ENCODE measurements around the gene IL18RAP.

The IL18RAP gene

GRCh38 chr2:102453501-102453900 is 30.5 kb downstream of the IL18RAP start:
- no peak for TF ChIP-seq ZFX (IDR thresholded peaks at IDR 0.05; ENCODE audit: borderline replicate concordance)
- no peak for TF ChIP-seq CTCF (IDR thresholded peaks at IDR 0.05)
- no peak overlapping the region for H3K27ac ChIP-seq

DNA sequence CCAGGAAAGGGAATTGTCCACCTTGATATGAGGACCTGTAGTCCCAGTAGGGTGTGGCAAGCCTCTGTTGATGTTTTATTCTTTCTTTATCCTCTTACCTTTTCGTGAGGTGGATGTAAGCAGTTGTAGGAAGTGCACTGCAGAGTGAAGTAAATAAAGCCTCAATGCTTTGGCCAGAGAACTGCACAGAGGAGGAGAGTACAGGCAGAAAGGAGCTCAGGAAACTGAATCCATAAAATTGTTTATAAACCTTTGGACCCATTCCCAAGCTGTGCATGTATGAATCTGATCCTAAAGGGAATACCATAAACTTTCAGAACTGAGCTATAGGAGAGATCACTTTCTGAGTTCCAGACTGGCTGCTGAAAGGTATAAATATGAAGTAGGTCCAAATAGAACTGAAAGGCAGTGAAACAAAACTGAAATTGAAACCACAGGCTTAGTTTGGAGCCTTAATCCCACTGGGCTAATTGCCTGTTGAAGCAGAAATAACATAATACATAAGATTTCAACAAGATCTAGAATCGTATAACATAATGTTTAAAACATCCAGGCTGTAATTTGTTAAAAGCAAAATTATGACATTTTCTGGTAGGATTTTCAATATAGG is 32.2 kb downstream of the IL18RAP start:
- TF ChIP-seq CTCF (IDR thresholded peaks at IDR 0.05) (no peak), ZFX (IDR thresholded peaks at IDR 0.05; ENCODE audit: borderline replicate concordance) (no peak)
- no peak overlapping the region for H3K27ac ChIP-seq

- TF ChIP-seq ZFX (IDR thresholded peaks at IDR 0.05; ENCODE audit: borderline replicate concordance) = no peak
- TF ChIP-seq CTCF (IDR thresholded peaks at IDR 0.05) = no peak
- no peak overlapping the region for H3K27ac ChIP-seq
Observed at GRCh38 chr2:102460467-102460866, 37.5 kb downstream of the IL18RAP start.

- no peak for TF ChIP-seq ZFX (IDR thresholded peaks at IDR 0.05; ENCODE audit: borderline replicate concordance)
- TF ChIP-seq CTCF (IDR thresholded peaks at IDR 0.05) = no peak
- no peak overlapping the region for H3K27ac ChIP-seq
Observed at GRCh38 chr2:102461188-102461587, 38.2 kb downstream of the IL18RAP start.

DNA sequence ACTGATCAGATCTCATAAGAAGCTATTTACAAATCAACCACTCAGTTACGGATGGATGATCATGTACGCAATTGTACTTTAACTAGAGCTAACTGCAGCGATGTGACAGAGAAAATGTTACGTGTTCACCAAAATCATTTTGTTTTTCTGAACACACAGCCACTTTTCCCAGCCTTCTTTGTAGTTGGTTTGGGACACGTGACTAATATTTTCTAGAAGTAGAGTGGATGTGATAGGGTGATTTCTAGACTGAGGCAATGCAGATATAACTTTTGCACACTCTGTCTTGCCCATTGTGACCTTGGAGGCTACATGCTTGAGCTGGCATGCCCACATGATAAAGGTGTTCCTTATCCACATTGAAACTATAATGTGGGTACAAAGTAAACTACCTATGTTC is 40.2 kb downstream of the IL18RAP start:
- TF ChIP-seq ZFX (IDR thresholded peaks at IDR 0.05; ENCODE audit: borderline replicate concordance) (no peak), CTCF (IDR thresholded peaks at IDR 0.05) (no peak)
- H3K27ac ChIP-seq = no peak overlapping the region

DNA sequence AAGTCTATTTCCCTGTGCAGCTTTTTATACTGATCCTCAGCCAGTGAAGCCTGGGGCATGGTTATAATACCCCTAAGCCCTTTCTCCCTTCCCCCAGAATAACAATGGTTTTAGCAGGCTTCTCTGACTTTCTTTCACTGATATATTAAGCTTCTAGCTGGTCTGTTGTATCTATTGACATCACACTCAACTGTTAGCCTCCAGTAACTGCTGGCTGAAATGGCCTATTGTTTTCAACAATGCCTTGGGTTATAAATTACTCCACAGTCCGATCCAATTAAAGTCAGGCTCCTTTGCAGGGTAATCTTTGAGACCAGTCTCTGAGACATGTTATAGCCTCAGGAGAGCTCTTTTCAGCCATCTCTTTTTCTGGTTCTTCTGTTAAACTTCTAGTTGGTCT is 47.2 kb downstream of the IL18RAP start:
- TF ChIP-seq CTCF (IDR thresholded peaks at IDR 0.05) (no peak), ZFX (IDR thresholded peaks at IDR 0.05; ENCODE audit: borderline replicate concordance) (no peak)

GRCh38 chr2:102473020-102473419 is 50.1 kb downstream of the IL18RAP start, which contains the start of gene SLC9A4:
Gene SLC9A4, plus strand, starts transcription at chr2:102473226. Its CDS starts 534 bp downstream, at chr2:102473760.
- TF ChIP-seq CTCF (IDR thresholded peaks at IDR 0.05) (peak; percentile 89), ZFX (IDR thresholded peaks at IDR 0.05; ENCODE audit: borderline replicate concordance) (no peak)
- no peak within 1 kb of the TSS for H3K27ac ChIP-seq

More for the DNA sequence above, 47.2 kb downstream of the IL18RAP start:
- H3K27ac ChIP-seq = no peak overlapping the region
